GM13976 (cell line): ENCODE results near the gene SV2C.

Experiments
- DNase-seq: peaks from one replicate; pipeline ENCODE4 v3.0.0; 2012; ENCODE audit warnings: low spot score
- CTCF ChIP-seq: IDR thresholded peaks from 2 replicates; pipeline ENCODE4 v1.5.1; 2012; ENCODE audit warnings: borderline replicate concordance, mild to moderate bottlenecking; ENCODE audit not compliant: insufficient read depth; ENCODE audit errors: extremely low read depth, missing control alignments, control extremely low read depth
- in situ Hi-C: fragments of 300-500 bp; cut with MboI; formaldehyde crosslinking; loops from one replicate; pipeline ENCODE4 v1.12.0; 2022; ENCODE audit warnings: low sequenced_read_pairs, mixed read lengths, inconsistent platforms; ENCODE audit not compliant: unreplicated experiment

The SV2C gene

GRCh38 chr5:76062502-76063041 lies 20.6 kb upstream of the SV2C start:
- TF ChIP-seq CTCF: no peak
- no peak for DNase-seq
- in situ Hi-C loops: no loop called here

- in situ Hi-C loops: no loop called here
- no peak for DNase-seq
- TF ChIP-seq CTCF: no peak
Observed at GRCh38 chr5:76065258-76065657, 17.9 kb upstream of the SV2C start.

- TF ChIP-seq CTCF: no peak
- no peak for DNase-seq
- in situ Hi-C loops: no loop called here
Observed at GRCh38 chr5:76069061-76069735, 14.0 kb upstream of the SV2C start.

DNA sequence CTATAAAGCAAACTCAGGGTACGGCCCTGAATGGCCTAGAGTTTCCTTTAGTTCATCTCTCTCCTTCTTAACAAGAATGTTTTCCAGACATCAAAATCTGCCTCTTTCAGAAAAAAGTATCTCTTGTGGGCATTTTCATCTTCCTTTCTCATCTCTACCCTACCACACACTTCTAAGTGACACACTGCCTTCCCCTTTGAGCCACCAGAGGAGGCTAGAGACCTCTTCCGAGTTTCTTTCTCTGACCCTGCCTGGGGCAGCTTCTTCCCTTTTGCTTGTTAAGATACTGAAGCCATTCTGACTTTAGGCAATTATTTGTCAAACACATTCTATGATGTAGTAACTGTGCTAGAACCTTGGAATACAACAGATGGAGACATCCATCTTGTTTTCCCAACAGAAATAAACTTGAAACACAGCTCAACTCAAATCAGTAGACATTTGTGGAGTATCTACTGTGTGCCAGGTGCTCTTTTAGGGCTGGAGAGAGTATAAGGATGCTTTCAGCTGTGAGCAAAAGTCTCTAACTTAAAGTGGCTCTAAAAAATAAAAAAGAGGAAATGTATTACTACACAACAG lies 8.6 kb upstream of the SV2C start:
- in situ Hi-C loops: no loop called here
- peak; percentile 53 for TF ChIP-seq CTCF
- DNase-seq: peak; percentile 49

- DNase-seq: peak; percentile 28
- in situ Hi-C loops: no loop called here
- TF ChIP-seq CTCF: no peak
Observed at GRCh38 chr5:76081811-76082771, 1.1 kb upstream of the SV2C start.

GRCh38 chr5:76083555-76084495 lies 642 bp downstream of the SV2C start:
- no peak for TF ChIP-seq CTCF
- in situ Hi-C loops: no loop called here
- peak; percentile 53 for DNase-seq
